Measurements from ENCODE around the gene ACBD4.

The ACBD4 gene

DNA sequence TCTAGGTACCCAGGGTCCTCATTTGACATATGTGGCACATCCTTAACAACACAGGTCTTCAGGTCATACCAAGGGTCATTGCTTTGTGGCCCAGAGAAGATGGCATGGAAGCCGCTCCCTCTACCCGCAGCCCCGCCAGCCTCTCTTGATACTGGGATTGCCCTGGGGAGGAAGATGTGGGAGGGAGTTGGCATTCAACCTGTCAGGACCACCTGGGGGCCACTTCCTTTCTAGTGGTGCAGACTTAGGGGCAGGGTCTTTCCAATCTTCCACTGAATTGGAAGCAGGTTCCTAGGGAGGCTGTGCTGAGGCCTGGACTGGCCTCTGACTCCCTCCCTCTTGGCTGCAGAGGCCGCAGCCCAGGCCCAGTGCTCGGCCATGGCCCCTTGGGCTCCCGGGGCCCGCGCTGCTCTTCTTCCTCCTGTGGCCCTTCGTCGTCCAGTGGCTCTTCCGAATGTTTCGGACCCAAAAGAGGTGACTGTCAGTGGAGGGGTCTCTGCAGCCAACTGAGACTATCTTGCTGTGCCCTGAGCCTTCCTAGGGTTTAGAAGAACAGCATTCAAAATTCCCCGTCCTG, 7.7 kb downstream of the ACBD4 start:
- Histone ChIP-seq H3K9ac (ENCODE audit: low read depth, low read length) (no peak overlapping the region), H3K27me3 (ENCODE audit: insufficient read depth, low read length) (no peaks in the 10 kb centered on the region), H3K4me3 (ENCODE audit: low read length) (peak overlapping the region; percentile 65), H3K27ac (ENCODE audit: low read depth, low read length) (peak overlapping the region; percentile 62; the same call in 1 of the 2 replicates), H3K36me3 (ENCODE audit: insufficient read depth, low read length) (no peaks in the 10 kb centered on the region), H3K4me1 (ENCODE audit: insufficient read depth, low read length) (peaks cover 16% of the 10 kb centered on the region), H3K9me3 (ENCODE audit: insufficient read depth, low read depth, low read length) (no peaks in the 10 kb centered on the region)
- 45% methylated on average over 13 of the region's 13 CpGs for WGBS

- peak overlapping the region; percentile 65 for H3K4me3 ChIP-seq (ENCODE audit: low read length)
- peaks cover 16% of the 10 kb centered on the region for H3K4me1 ChIP-seq (ENCODE audit: insufficient read depth, low read length)
- H3K27me3 ChIP-seq (ENCODE audit: insufficient read depth, low read length), result no peaks in the 10 kb centered on the region
- peak overlapping the region; percentile 43 for H3K9ac ChIP-seq (ENCODE audit: low read depth, low read length)
- H3K9me3 ChIP-seq (ENCODE audit: insufficient read depth, low read depth, low read length), result no peaks in the 10 kb centered on the region
- H3K36me3 ChIP-seq (ENCODE audit: insufficient read depth, low read length), result no peaks in the 10 kb centered on the region
- H3K27ac ChIP-seq (ENCODE audit: low read depth, low read length), result peak overlapping the region; percentile 62; the same call in 1 of the 2 replicates
- WGBS, result 4% methylated on average over 19 of the region's 21 CpGs
These were observed 8.3 kb downstream of the ACBD4 start for GRCh38 chr17:45143767-45144198.

DNA sequence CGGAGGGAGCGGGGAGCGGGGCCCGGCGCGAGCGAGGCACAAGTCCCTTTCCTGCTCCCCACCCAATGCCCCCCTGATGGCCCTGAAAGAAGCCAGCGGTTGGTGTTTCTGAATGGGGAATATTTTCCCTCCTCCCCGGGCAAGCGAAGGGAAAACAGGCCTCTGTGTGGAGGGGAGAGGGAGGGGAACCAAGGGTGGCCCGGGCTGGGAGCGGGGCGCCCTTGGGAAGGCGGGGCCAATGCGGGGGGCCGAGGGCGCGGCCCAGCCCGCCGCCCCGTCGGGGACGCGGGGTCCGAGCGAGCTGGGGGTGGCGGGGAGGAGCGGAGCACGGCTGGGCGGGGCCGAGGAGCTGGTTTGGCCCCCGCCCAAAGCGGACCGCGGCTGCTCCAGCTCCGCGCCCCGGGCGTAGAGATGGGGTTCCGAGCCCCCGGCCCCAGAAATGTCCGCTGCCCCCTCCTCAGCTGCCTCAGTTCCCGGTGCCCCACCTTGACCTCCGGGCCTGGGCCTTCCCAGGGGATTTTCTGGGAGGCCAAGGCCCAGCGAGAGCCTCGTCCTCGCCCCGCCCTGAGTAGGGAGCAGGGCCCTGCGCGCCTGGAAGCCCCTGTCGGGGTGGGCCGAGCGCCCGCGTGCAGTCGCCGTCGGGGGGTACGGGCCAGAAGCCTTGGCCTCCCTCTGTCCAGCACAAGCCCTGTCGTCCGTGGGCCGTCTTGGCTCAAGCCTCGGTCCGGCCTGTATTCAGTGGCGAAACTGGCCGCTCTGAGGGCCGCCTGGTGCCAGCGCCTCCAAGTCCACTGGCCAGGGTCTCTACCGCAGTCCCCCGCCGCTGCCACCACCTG, 8.9 kb downstream of the ACBD4 start:
- H3K4me3 ChIP-seq (ENCODE audit: low read length), result peak overlapping the region; percentile 65

GRCh38 chr17:45145035-45145389, 9.5 kb downstream of the ACBD4 start:
- WGBS, result 77% methylated on average over 8 of the region's 8 CpGs
- Histone ChIP-seq H3K4me1 (ENCODE audit: insufficient read depth, low read length) (peaks cover 16% of the 10 kb centered on the region), H3K27ac (ENCODE audit: low read depth, low read length) (no peak overlapping the region), H3K4me3 (ENCODE audit: low read length) (peak overlapping the region; percentile 65), H3K27me3 (ENCODE audit: insufficient read depth, low read length) (no peaks in the 10 kb centered on the region), H3K36me3 (ENCODE audit: insufficient read depth, low read length) (no peaks in the 10 kb centered on the region), H3K9me3 (ENCODE audit: insufficient read depth, low read depth, low read length) (no peaks in the 10 kb centered on the region), H3K9ac (ENCODE audit: low read depth, low read length) (peak overlapping the region; percentile 35; the same call in 1 of the 2 replicates)

More for the DNA sequence above, 8.9 kb downstream of the ACBD4 start:
- 19% methylated on average over 71 of the region's 71 CpGs for WGBS
- H3K27ac ChIP-seq (ENCODE audit: low read depth, low read length), result peak overlapping the region; percentile 62; the same call in 1 of the 2 replicates
- no peaks in the 10 kb centered on the region for H3K36me3 ChIP-seq (ENCODE audit: insufficient read depth, low read length)
- no peaks in the 10 kb centered on the region for H3K27me3 ChIP-seq (ENCODE audit: insufficient read depth, low read length)
- H3K4me1 ChIP-seq (ENCODE audit: insufficient read depth, low read length), result peaks cover 16% of the 10 kb centered on the region
- no peaks in the 10 kb centered on the region for H3K9me3 ChIP-seq (ENCODE audit: insufficient read depth, low read depth, low read length)
- peak overlapping the region; percentile 43 for H3K9ac ChIP-seq (ENCODE audit: low read depth, low read length)

- no peaks in the 10 kb centered on the region for H3K27me3 ChIP-seq (ENCODE audit: insufficient read depth, low read length)
- 93% methylated on average over 10 of the region's 10 CpGs for WGBS
- no peak overlapping the region for H3K9ac ChIP-seq (ENCODE audit: low read depth, low read length)
- no peaks in the 10 kb centered on the region for H3K36me3 ChIP-seq (ENCODE audit: insufficient read depth, low read length)
- no peaks in the 10 kb centered on the region for H3K9me3 ChIP-seq (ENCODE audit: insufficient read depth, low read depth, low read length)
- peaks cover 24% of the 10 kb centered on the region for H3K4me1 ChIP-seq (ENCODE audit: insufficient read depth, low read length)
- H3K27ac ChIP-seq (ENCODE audit: low read depth, low read length), result no peak overlapping the region
- H3K4me3 ChIP-seq (ENCODE audit: low read length), result no peak overlapping the region
These were observed 10.7 kb downstream of the ACBD4 start for GRCh38 chr17:45146166-45146565.

DNA sequence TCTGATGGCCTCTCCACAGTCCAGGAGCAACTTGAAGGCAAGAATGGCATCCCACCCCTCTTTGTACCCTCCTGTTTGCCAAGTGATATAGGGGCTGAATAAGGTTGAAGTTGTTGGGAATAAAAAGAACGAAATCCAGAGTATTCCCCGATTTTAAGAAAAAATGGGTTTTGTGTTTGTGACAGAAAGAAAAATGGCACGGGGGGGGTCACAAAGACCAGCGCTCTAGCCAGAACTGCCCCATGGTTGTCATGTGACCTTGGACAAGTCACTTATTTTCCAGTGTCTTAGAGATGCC, 11.1 kb downstream of the ACBD4 start:
- Histone ChIP-seq H3K9me3 (ENCODE audit: insufficient read depth, low read depth, low read length) (no peaks in the 10 kb centered on the region), H3K4me3 (ENCODE audit: low read length) (peak overlapping the region; percentile 82; the same call in 1 of the 2 replicates), H3K36me3 (ENCODE audit: insufficient read depth, low read length) (no peaks in the 10 kb centered on the region), H3K9ac (ENCODE audit: low read depth, low read length) (no peak overlapping the region; the same call in 1 of the 2 replicates), H3K27ac (ENCODE audit: low read depth, low read length) (no peak overlapping the region), H3K27me3 (ENCODE audit: insufficient read depth, low read length) (no peaks in the 10 kb centered on the region), H3K4me1 (ENCODE audit: insufficient read depth, low read length) (peaks cover 28% of the 10 kb centered on the region)
- WGBS, result 90% methylated on average over 4 of the region's 4 CpGs

DNA sequence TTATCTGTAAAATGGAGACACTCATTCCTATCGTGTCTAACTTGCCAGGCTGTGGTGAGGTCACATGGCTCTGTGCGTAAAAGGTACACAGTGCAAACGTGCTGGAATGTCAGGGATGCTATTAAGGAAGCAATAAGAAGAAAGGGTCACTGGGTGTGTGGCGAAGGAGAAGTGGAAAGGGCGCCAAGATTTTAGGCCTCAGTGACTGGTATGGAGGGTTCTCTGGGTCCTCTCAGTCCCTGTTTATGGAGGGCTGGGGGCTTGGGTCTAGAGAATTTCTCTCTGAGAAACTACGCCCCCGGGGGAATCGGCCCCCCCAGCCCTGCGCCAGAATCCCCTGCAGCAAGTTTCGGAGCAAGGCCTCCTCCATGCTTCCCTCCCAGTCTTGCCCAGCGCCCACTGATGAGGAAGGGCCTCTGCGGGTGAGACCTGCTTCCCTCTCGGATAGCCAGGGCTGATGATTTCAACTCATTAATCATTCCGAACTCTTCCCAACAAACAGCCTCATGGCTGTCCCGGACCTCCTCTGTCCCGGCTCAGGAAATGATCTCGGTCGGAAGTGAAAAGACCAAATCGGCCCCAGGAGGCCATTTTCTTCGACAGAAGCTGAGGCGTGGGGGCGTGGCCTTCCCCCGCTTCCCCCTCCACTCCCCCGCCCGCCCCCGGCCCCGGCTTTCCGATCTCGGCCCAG, 11.5 kb downstream of the ACBD4 start:
- 23% methylated on average over 29 of the region's 29 CpGs for WGBS
- H3K27me3 ChIP-seq (ENCODE audit: insufficient read depth, low read length), result no peaks in the 10 kb centered on the region
- H3K27ac ChIP-seq (ENCODE audit: low read depth, low read length), result peak overlapping the region; percentile 98
- peaks cover 28% of the 10 kb centered on the region for H3K4me1 ChIP-seq (ENCODE audit: insufficient read depth, low read length)
- peak overlapping the region; percentile 82 for H3K4me3 ChIP-seq (ENCODE audit: low read length)
- H3K9ac ChIP-seq (ENCODE audit: low read depth, low read length), result peak overlapping the region; percentile 98
- H3K36me3 ChIP-seq (ENCODE audit: insufficient read depth, low read length), result no peaks in the 10 kb centered on the region
- no peaks in the 10 kb centered on the region for H3K9me3 ChIP-seq (ENCODE audit: insufficient read depth, low read depth, low read length)

GRCh38 chr17:45147581-45148182, 12.2 kb downstream of the ACBD4 start:
- H3K27me3 ChIP-seq (ENCODE audit: insufficient read depth, low read length), result no peaks in the 10 kb centered on the region
- peaks cover 28% of the 10 kb centered on the region for H3K4me1 ChIP-seq (ENCODE audit: insufficient read depth, low read length)
- 0% methylated on average over 36 of the region's 38 CpGs for WGBS
- no peaks in the 10 kb centered on the region for H3K9me3 ChIP-seq (ENCODE audit: insufficient read depth, low read depth, low read length)
- H3K27ac ChIP-seq (ENCODE audit: low read depth, low read length), result peak overlapping the region; percentile 98
- no peaks in the 10 kb centered on the region for H3K36me3 ChIP-seq (ENCODE audit: insufficient read depth, low read length)
- H3K9ac ChIP-seq (ENCODE audit: low read depth, low read length), result peak overlapping the region; percentile 98
- H3K4me3 ChIP-seq (ENCODE audit: low read length), result peak overlapping the region; percentile 82

GRCh38 chr17:45148183-45149036, 12.9 kb downstream of the ACBD4 start, which contains the start of gene HEXIM1:
TSS of gene HEXIM1 (plus strand) at chr17:45148475. CDS start at chr17:45149191, 716 bp downstream.
- H3K27ac ChIP-seq (ENCODE audit: low read depth, low read length), result peak within 1 kb of the TSS; percentile 98
- under 1% methylated on average over 58 of the region's 58 CpGs for WGBS
- H3K4me1 ChIP-seq (ENCODE audit: insufficient read depth, low read length), result peaks cover 23% of the 10 kb centered on the region
- H3K27me3 ChIP-seq (ENCODE audit: insufficient read depth, low read length), result no peaks in the 10 kb centered on the region
- no peaks in the 10 kb centered on the region for H3K9me3 ChIP-seq (ENCODE audit: insufficient read depth, low read depth, low read length)
- H3K4me3 ChIP-seq (ENCODE audit: low read length), result peak within 1 kb of the TSS; percentile 84
- no peaks in the 10 kb centered on the region for H3K36me3 ChIP-seq (ENCODE audit: insufficient read depth, low read length)
- peak within 1 kb of the TSS; percentile 98 for H3K9ac ChIP-seq (ENCODE audit: low read depth, low read length)

- Histone ChIP-seq H3K36me3 (ENCODE audit: insufficient read depth, low read length) (no peaks in the 10 kb centered on the region), H3K4me1 (ENCODE audit: insufficient read depth, low read length) (peaks cover 22% of the 10 kb centered on the region), H3K9me3 (ENCODE audit: insufficient read depth, low read depth, low read length) (no peaks in the 10 kb centered on the region), H3K27ac (ENCODE audit: low read depth, low read length) (peak overlapping the region; percentile 48; the same call in 1 of the 2 replicates), H3K9ac (ENCODE audit: low read depth, low read length) (peak overlapping the region; percentile 64), H3K4me3 (ENCODE audit: low read length) (peak overlapping the region; percentile 84), H3K27me3 (ENCODE audit: insufficient read depth, low read length) (no peaks in the 10 kb centered on the region)
- under 1% methylated on average over 32 of the region's 32 CpGs for WGBS
These were observed 13.7 kb downstream of the ACBD4 start for GRCh38 chr17:45149037-45149668.
